Activated T-helper 2 cell treated with anti-CD3 and anti-CD28 coated beads, Interferon-gamma antibody, Interleukin-2, Interleukin-4, amounts not matched to agents 10 μg/mL and 5 μg/mL and 100 μg/mL, durations not matched to agents 14 hours and 24 hours and 36 hours (primary cell): Measurements from ENCODE around the gene KIAA0753. TPM values are rescaled to one million over a fixed set of nuclear protein-coding genes. Genes with fewer than 3 reads are reported as not detected.

Experiments used
- DNase-seq: peaks from one replicate; pipeline ENCODE4 v3.0.0; 2021; ENCODE audit warnings: low spot score
- H3K27ac Mint-ChIP-seq: one replicate; pipeline ENCODE4 v1.8.0; 2021; ENCODE audit warnings: mixed read lengths
- H3K27me3 Mint-ChIP-seq: one replicate; pipeline ENCODE4 v1.8.0; 2021; ENCODE audit warnings: low read depth, mixed read lengths
- H3K36me3 Mint-ChIP-seq: one replicate; pipeline ENCODE4 v1.8.0; 2021; ENCODE audit warnings: low read depth, mixed read lengths
- H3K4me1 Mint-ChIP-seq: one replicate; pipeline ENCODE4 v1.8.0; 2021; ENCODE audit warnings: low read depth, mixed read lengths
- H3K4me3 Mint-ChIP-seq: one replicate; pipeline ENCODE4 v1.8.0; 2021; ENCODE audit warnings: low read depth, mild to moderate bottlenecking, moderate library complexity, mixed read lengths
- H3K9me3 Mint-ChIP-seq: one replicate; pipeline ENCODE4 v1.8.0; 2021; ENCODE audit warnings: mixed read lengths
- intact Hi-C: fragments of 100-400 bp; cut with micrococcal nuclease; formaldehyde crosslinking; loops from one replicate; pipeline ENCODE4 v1.15.1; 2023
- total RNA-seq: library from RNA; stranded (reverse); gene quantifications from 2 replicates; pipeline ENCODE4 v1.2.3, GENCODE V29; 2022

Gene KIAA0753
- total RNA-seq, 1 donor from 2014 or later: 24.7 TPM

GRCh38 chr17:6539871-6540270, 100.6 kb downstream of the KIAA0753 start:
- Mint-ChIP-seq H3K4me3 (no peak overlapping the region), H3K4me1 (no peaks in the 10 kb centered on the region), H3K9me3 (no peaks in the 10 kb centered on the region), H3K27ac (no peak overlapping the region), H3K27me3 (no peaks in the 10 kb centered on the region), H3K36me3 (no peaks in the 10 kb centered on the region)
- no peak for DNase-seq
- intact Hi-C loops: no loop called here

DNA sequence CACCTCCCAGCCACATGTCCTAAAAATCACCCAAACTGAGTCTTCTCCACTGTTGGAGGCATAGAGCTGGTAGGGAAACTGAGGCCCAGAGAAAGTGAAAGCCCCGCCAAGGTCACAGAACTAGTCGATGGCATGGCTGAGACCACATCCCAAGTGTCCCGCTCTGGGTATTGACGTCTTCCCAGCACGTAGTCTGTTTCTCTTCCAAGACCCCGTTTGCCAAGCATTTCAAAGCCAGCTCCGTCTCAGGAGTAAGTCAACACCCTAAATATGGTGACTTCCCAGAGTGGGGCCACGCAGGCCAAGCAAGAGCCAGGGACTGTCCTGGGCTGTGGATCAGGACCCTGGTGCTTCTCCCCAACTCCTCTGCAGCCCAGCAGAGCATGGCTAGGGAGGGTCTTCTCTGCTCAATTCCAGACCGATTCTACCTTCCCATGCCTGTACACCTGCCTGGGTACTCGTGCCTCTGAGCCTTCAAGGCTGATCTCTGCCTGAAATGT, 103.9 kb downstream of the KIAA0753 start:
- Mint-ChIP-seq H3K4me3 (no peak overlapping the region), H3K9me3 (no peaks in the 10 kb centered on the region), H3K4me1 (no peaks in the 10 kb centered on the region), H3K27me3 (no peaks in the 10 kb centered on the region), H3K27ac (no peak overlapping the region), H3K36me3 (no peaks in the 10 kb centered on the region)
- intact Hi-C loops: no loop called here
- no peak for DNase-seq

GRCh38 chr17:6536053-6536452, 104.5 kb downstream of the KIAA0753 start:
- H3K27ac Mint-ChIP-seq: no peak overlapping the region
- no peak overlapping the region for H3K4me3 Mint-ChIP-seq
- no peaks in the 10 kb centered on the region for H3K27me3 Mint-ChIP-seq

DNA sequence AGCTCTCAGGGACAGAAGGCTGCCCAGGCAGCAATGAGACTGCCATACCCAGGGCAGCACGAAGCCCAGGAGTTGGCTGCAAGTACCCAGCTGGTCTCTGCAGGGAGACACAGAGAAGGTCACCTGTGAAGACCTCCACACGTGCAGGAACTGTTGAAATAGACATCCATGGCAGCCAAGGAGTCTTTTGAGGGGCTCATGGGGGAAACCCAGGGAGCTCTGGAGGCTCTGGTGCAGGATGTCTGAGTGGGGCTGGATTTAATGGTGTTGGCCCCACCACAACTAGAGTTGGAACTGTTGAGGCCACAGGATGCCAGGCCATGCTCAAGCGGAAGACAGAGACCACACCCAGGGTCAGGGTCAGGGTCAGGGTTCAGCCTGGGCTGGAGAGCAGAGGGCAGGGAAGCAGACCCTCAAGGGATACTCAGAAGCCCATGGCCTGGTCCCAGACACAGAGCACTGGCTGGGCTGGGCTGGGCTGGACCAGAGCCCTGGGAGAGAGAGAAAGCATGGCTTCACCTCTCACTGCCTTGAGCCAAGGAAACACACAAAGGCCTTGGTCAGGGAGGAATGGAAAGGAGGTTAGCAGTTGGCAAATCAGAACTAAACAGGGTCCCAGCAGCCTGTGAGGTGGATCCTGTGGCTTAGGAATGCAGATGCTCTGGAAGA, 105.5 kb downstream of the KIAA0753 start:
- no peak overlapping the region for H3K4me3 Mint-ChIP-seq
- no peaks in the 10 kb centered on the region for H3K27me3 Mint-ChIP-seq
- no peaks in the 10 kb centered on the region for H3K4me1 Mint-ChIP-seq
- intact Hi-C loops: no loop called here
- H3K27ac Mint-ChIP-seq: no peak overlapping the region
- no peaks in the 10 kb centered on the region for H3K36me3 Mint-ChIP-seq
- no peak for DNase-seq
- no peaks in the 10 kb centered on the region for H3K9me3 Mint-ChIP-seq

More at GRCh38 chr17:6536053-6536452, 104.5 kb downstream of the KIAA0753 start:
- Mint-ChIP-seq H3K9me3 (no peaks in the 10 kb centered on the region), H3K4me1 (no peaks in the 10 kb centered on the region), H3K36me3 (no peaks in the 10 kb centered on the region)
- DNase-seq: no peak
- intact Hi-C loops: no loop called here

DNA sequence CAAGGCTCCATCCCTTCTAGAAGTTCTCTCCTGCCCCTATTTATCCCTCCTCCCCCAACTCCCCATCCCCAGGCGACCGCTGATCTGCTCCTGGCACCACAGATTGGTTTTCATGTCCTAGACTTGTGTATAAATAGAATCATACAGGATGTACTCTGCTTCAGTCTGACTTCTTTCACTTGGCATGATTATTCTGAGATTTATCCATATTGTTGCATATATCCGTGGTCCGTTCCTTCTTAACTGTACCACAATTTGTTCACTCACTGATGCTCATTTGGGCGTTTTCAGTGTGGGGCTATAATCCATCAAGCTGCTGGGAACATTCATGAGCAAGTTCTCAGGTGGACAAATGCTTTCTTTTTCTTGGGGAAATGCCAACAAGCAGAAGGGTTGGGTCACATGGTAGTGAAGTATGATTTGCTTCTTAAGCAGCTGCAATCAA, 108.0 kb downstream of the KIAA0753 start:
- intact Hi-C loops: no loop called here

DNA sequence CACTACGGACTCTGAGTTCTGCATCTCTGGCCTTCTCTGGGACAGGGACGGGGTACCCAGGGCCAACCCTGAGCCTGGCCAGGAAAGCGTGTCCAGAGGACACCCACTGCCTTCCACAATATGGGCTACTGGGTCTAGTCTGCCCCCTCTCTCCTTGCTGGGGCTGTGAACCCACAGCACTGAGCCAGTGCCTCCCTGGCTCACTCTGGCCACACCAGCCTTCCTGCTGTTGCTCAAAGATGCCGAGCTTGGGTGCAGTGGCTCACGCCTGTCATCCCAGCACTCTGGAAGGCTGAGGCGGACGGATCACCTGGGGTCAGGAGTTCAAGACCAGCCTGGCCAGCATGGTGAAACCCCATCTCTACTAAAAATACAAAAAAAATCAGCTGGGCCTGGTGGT, 108.9 kb downstream of the KIAA0753 start:
- H3K4me3 Mint-ChIP-seq: no peak overlapping the region
- DNase-seq: no peak
- no peak overlapping the region for H3K27ac Mint-ChIP-seq
- H3K9me3 Mint-ChIP-seq: no peaks in the 10 kb centered on the region
- H3K36me3 Mint-ChIP-seq: no peaks in the 10 kb centered on the region
- H3K27me3 Mint-ChIP-seq: no peaks in the 10 kb centered on the region
- intact Hi-C loops: no loop called here
- H3K4me1 Mint-ChIP-seq: no peaks in the 10 kb centered on the region

More for the DNA sequence above, 108.0 kb downstream of the KIAA0753 start:
- Mint-ChIP-seq H3K27ac (no peak overlapping the region), H3K4me3 (no peak overlapping the region), H3K27me3 (no peaks in the 10 kb centered on the region), H3K36me3 (no peaks in the 10 kb centered on the region), H3K9me3 (no peaks in the 10 kb centered on the region), H3K4me1 (no peaks in the 10 kb centered on the region)
- no peak for DNase-seq

GRCh38 chr17:6530324-6530920, 110.1 kb downstream of the KIAA0753 start:
- no peaks in the 10 kb centered on the region for H3K4me1 Mint-ChIP-seq

GRCh38 chr17:6528557-6528956, 112.0 kb downstream of the KIAA0753 start:
- no peak overlapping the region for H3K27ac Mint-ChIP-seq
- no peak overlapping the region for H3K4me3 Mint-ChIP-seq
- H3K9me3 Mint-ChIP-seq: no peaks in the 10 kb centered on the region
- H3K27me3 Mint-ChIP-seq: peaks cover 2% of the 10 kb centered on the region
- no peaks in the 10 kb centered on the region for H3K4me1 Mint-ChIP-seq
- no peak for DNase-seq
- intact Hi-C loops: no loop called here
- H3K36me3 Mint-ChIP-seq: no peaks in the 10 kb centered on the region

More at GRCh38 chr17:6530324-6530920, 110.1 kb downstream of the KIAA0753 start:
- no peak overlapping the region for H3K27ac Mint-ChIP-seq
- no peaks in the 10 kb centered on the region for H3K36me3 Mint-ChIP-seq
- no peak for DNase-seq
- H3K4me3 Mint-ChIP-seq: no peak overlapping the region
- intact Hi-C loops: no loop called here
- no peaks in the 10 kb centered on the region for H3K27me3 Mint-ChIP-seq
- H3K9me3 Mint-ChIP-seq: no peaks in the 10 kb centered on the region

Other genes with a start within 250 kb of the KIAA0753 start
- gene AIPL1, start 205.6 kb downstream of the KIAA0753 start, total RNA-seq: not detected in 2 replicates
- gene PIMREG, start 196.3 kb downstream of the KIAA0753 start, total RNA-seq: 8.9 and 9.3 TPM in 2 replicates
- gene PITPNM3, start 84.2 kb downstream of the KIAA0753 start, total RNA-seq: 0.52 and 1.1 TPM in 2 replicates
- 86.9 and 92.7 TPM in 2 replicates for gene TXNDC17, start 349 bp upstream of the KIAA0753 start, total RNA-seq
- gene MED31, start 10.9 kb upstream of the KIAA0753 start, total RNA-seq: 19.1 and 24.2 TPM in 2 replicates
- 1.5 and 2.0 TPM in 2 replicates for gene C17orf100, start 11.1 kb upstream of the KIAA0753 start, total RNA-seq
- not detected in 2 replicates for gene SLC13A5, start 72.7 kb upstream of the KIAA0753 start, total RNA-seq
- gene XAF1, start 115.3 kb upstream of the KIAA0753 start, total RNA-seq: 18.1 and 18.6 TPM in 2 replicates
- 0.11 TPM in 1 of 2 replicates, not detected in the other for gene FBXO39, start 135.5 kb upstream of the KIAA0753 start, total RNA-seq
- gene TEKT1, start 191.0 kb upstream of the KIAA0753 start, total RNA-seq: not detected in 2 replicates